GM12873 (cell line): ENCODE data around the gene LRRC72.

Source experiments
- TF ChIP-seq, protein P1 (sequence below): IDR thresholded peaks from 2 replicates; pipeline ENCODE4 v1.5.1; 2012; ENCODE audit warnings: low read depth, mild to moderate bottlenecking, moderate library complexity, low read length, control low read depth; ENCODE audit not compliant: insufficient read depth; ENCODE audit errors: missing control alignments

The LRRC72 gene

DNA sequence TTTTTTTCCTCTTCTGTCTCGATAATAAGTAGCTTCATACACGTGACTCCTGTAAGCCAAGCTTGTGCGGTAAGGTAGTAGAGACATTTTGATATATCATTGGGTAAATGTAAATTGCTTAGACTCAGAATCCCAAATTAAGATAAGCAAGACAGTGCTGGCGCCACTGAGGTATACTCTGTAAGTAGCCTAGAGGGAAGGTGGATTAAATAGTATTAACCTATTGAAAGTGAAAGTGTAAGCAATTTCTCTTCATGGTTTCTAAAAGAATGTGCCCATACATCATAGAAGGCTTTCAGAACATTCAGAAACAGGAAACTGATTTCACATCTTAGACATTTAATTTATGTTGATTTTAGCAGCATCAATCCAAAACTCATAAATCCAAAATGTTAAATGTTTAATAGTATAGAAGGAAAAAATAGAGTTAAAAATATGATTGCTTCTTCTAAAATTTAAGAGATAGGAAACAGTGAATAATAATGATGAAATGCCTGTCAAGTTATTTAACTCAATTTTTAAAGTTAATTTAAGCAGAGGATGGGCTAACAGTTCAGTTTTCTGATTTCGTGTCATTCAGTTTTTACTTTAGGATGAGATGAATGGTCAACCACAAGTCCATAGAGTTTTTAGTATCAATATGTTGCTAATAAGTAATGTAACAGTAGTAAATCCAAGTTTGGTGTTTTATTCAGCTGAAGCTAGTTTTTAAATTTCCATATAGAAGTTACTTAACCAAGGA, 36.8 kb downstream of the LRRC72 start:
- TF ChIP-seq, protein P1, sequence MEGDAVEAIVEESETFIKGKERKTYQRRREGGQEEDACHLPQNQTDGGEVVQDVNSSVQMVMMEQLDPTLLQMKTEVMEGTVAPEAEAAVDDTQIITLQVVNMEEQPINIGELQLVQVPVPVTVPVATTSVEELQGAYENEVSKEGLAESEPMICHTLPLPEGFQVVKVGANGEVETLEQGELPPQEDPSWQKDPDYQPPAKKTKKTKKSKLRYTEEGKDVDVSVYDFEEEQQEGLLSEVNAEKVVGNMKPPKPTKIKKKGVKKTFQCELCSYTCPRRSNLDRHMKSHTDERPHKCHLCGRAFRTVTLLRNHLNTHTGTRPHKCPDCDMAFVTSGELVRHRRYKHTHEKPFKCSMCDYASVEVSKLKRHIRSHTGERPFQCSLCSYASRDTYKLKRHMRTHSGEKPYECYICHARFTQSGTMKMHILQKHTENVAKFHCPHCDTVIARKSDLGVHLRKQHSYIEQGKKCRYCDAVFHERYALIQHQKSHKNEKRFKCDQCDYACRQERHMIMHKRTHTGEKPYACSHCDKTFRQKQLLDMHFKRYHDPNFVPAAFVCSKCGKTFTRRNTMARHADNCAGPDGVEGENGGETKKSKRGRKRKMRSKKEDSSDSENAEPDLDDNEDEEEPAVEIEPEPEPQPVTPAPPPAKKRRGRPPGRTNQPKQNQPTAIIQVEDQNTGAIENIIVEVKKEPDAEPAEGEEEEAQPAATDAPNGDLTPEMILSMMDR = no peak

DNA sequence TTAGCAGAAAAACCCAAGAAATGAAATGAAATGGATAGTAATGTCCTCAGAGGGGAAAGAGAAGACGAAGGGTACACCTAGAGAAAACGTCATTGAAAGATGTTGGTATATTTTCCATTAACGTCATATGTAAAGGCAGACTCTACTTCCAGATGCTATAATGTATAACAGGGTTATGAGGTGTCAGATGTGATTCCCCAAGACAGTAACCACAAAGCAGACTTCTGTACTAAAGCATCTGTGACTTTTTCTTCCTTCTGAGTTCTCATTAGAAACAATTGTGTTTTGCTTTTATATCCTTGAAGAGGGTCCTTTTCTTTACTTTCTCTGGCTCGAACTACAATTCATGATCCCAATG, 37.4 kb downstream of the LRRC72 start:
- TF ChIP-seq, protein P1 = no peak

DNA sequence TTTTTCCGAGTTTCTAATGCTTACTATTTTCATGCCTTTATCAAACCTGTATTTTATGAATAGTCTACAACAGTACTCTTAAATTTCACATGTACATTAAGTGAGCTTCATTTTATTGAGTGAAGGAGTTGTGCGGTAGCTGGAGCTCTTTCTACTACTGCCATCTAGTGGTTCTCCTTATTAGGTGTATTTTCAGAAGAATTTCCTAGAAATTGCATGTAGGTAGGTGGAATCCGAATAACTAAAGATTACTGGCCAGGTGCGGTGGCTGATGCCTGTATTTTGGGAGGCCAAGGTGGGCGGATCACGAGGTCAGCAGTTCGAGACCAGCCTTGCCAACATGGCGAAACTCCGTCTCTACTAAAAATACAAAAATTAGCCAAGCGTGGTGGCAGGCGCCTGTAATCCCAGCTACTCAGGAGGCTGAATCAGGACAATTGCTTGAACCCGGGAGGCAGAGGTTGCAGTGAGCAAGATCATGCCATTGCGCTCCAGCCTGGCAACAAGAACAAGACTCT, 38.3 kb downstream of the LRRC72 start:
- TF ChIP-seq, protein P1 = peak; percentile 63

DNA sequence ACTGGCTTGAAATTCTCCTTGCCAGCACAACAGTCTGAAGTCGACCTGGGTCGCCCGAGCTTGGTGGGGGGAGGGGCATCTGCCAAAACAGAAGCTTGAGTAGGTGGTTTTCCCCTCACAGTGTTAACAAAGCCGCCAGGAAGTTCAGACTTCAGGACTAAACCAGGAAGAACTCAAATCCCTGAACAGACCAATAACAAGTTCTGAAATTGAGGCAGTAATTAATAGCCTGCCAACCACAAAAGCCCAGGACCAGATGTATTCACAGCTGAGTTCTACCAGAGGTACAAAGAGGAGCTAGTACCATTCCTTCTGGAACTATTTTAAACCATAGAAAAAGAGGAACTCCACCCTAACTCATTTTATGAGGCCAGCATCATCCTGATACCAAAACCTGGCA, 45.3 kb downstream of the LRRC72 start:
- TF ChIP-seq, protein P1 = no peak

DNA sequence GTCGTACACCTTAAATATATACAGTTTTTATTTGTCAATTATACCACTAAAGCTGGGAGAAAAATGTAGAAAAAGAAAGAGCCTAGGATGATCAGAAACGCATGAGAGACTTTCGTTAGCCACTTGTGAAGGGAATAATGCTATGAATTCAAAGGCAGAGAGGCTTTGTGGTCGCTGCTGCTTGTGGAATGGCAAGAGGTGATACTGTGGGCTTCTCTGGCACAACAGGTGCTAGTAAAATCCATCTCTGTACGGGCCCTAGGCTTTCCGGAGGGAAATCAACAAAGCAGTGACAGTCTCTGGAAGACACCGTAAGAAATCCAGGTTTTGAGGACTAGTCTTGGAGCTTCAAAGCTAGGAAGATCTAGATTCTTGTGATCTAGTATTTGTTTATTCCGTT, 52.6 kb downstream of the LRRC72 start:
- TF ChIP-seq, protein P1 = no peak

DNA sequence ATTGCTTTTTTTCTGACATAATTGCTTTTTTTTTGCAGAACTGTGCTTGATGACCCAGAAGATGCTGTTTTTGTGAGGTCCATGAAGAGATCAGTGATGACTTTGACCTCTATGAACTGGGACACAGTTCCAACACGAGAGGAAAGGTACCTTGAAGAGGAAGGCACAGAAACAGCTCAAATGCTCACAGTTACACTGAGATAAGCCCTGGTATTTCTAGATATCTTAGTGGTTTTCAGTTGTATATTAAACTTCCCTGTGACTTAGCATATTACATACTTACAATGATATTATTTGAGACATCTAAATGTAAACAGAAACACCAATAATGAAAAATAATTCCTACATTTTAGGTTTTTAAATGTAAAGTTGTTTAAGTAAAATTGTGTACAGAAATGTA, 54.7 kb downstream of the LRRC72 start:
- TF ChIP-seq, protein P1 = no peak

DNA sequence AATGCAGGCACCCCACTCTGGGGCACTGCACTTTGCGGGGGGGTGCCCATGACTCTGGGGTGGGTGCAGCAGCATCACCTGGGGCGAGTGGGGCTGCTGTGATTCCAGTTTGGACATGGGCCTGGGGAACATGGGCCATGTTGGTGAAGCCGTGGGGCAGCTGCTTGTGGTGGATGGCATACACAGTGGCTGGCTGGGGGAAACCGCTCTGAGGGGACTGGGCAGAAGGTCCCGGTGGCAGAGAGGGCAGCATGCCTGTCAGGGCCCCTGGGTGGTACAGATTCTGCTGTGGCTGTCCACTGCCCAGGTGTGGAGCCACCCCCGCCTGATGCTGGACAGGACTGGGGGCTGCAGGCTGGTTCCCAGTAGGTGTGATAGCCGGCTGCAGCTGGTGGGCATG, 57.2 kb downstream of the LRRC72 start:
- TF ChIP-seq, protein P1 = no peak
